SK-N-SH (cell line): ENCODE data around the gene ATP6V0B.

ENCODE experiments used
- CTCF ChIP-seq: fragments of 200-600 bp; sonication (generic); IDR thresholded peaks from 2 replicates; pipeline ENCODE4 v1.6.1; 2017; ENCODE audit warnings: antibody characterized with exemption, mild to moderate bottlenecking, moderate library complexity
- EP300 ChIP-seq, 2 experiments: IDR thresholded peaks; 2 replicates each; pipeline versions ENCODE4 v1.4.0 to v1.6.1; 2012; ENCODE audit warnings: borderline replicate concordance in 1 of 2, low read depth in 1 of 2, low read length in 1 of 2
- EZH2phosphoT487 ChIP-seq: fragments of 200-600 bp; sonication (generic); IDR thresholded peaks from 2 replicates; pipeline ENCODE4 v1.6.1; 2017; ENCODE audit warnings: low read depth, mixed run types, mild to moderate bottlenecking, antibody characterized with exemption, moderate library complexity, borderline replicate concordance
- FOSL2 ChIP-seq: IDR thresholded peaks from 2 replicates; pipeline ENCODE4 v1.4.0; 2012; ENCODE audit warnings: low read depth, mild to moderate bottlenecking, moderate library complexity, borderline replicate concordance
- FOXJ3 ChIP-seq: sonication (generic); formaldehyde crosslinking; IDR thresholded peaks from 2 replicates; pipeline ENCODE4 v1.5.1; 2020; ENCODE audit warnings: mild to moderate bottlenecking, missing genetic modification reagents
- FOXM1 ChIP-seq: IDR thresholded peaks from 2 replicates; pipeline ENCODE4 v1.4.0; 2012; ENCODE audit warnings: low read depth, mild to moderate bottlenecking
- JUND ChIP-seq: IDR thresholded peaks from 2 replicates; pipeline ENCODE4 v1.4.0; 2012
- MAX ChIP-seq: IDR thresholded peaks from 2 replicates; pipeline ENCODE4 v1.4.0; 2012; ENCODE audit warnings: low read depth
- POLR2AphosphoS5 ChIP-seq: IDR thresholded peaks from 2 replicates; pipeline ENCODE4 v1.6.1; 2012; ENCODE audit warnings: low read depth, low read length
- TAF1 ChIP-seq: IDR thresholded peaks from 2 replicates; pipeline ENCODE4 v1.6.1; 2012; ENCODE audit warnings: low read depth, mild to moderate bottlenecking, low read length, moderate library complexity, borderline replicate concordance
- USF2 ChIP-seq: fragments of 150-350 bp; IDR thresholded peaks from 2 replicates; pipeline ENCODE4 v1.6.1; 2017; ENCODE audit warnings: antibody characterized with exemption, low read length, low read depth, borderline replicate concordance
- YY1 ChIP-seq: IDR thresholded peaks from 2 replicates; pipeline ENCODE4 v1.4.0; 2012; ENCODE audit warnings: low read depth, mild to moderate bottlenecking
- TF ChIP-seq, protein P1 (sequence below): IDR thresholded peaks from 2 replicates; pipeline ENCODE4; 2012
- TF ChIP-seq, protein P2 (sequence below): IDR thresholded peaks from 2 replicates; pipeline ENCODE4 v1.4.0; 2012; ENCODE audit warnings: low read depth, borderline replicate concordance

DNA sequence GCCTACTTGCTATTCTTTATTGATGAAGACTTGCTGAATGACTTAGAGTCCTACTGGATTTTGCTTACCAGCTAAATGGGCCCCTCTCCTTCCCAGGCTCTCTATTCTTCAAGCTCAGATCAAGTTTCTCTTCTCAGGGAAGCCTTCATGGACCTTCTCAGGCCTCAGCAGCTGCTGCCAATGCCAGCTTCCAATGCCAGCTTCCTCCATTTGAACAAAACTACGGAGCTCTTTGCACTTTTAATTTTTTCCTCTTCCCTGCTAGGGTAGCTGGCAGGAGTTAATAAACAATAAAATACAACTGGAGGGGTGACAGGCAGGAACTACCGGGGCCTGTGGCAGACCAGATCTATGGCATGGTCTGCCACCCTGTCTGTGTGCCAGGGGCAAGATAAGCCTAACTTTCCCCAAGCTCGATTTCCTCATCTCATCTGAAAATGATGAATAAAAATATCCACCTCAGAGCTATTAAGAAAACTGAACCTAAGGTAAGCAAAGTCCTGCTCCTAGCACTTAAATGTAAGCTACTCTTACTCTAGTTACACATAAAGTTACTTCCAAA is 29.0 kb upstream of the ATP6V0B start:
- no peak for TF ChIP-seq CTCF
- TF ChIP-seq TAF1: no peak
- TF ChIP-seq, protein P1, sequence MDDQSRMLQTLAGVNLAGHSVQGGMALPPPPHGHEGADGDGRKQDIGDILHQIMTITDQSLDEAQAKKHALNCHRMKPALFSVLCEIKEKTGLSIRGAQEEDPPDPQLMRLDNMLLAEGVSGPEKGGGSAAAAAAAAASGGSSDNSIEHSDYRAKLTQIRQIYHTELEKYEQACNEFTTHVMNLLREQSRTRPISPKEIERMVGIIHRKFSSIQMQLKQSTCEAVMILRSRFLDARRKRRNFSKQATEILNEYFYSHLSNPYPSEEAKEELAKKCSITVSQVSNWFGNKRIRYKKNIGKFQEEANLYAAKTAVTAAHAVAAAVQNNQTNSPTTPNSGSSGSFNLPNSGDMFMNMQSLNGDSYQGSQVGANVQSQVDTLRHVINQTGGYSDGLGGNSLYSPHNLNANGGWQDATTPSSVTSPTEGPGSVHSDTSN: no peak
- TF ChIP-seq YY1: 0 out of 2 replicates have a peak, but pooled peaks have one; percentile 8
- no peak for TF ChIP-seq FOXM1
- TF ChIP-seq USF2: no peak
- no peak for TF ChIP-seq EP300 (IDR thresholded peaks at IDR 0.05; ENCODE audit: borderline replicate concordance in 1 of 2, low read depth in 1 of 2, low read length in 1 of 2)
- TF ChIP-seq, protein P2, sequence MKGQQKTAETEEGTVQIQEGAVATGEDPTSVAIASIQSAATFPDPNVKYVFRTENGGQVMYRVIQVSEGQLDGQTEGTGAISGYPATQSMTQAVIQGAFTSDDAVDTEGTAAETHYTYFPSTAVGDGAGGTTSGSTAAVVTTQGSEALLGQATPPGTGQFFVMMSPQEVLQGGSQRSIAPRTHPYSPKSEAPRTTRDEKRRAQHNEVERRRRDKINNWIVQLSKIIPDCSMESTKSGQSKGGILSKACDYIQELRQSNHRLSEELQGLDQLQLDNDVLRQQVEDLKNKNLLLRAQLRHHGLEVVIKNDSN: no peak
- TF ChIP-seq MAX: no peak
- no peak for TF ChIP-seq EZH2phosphoT487
- no peak for TF ChIP-seq JUND
- no peak for TF ChIP-seq FOXJ3 (CRISPR knock-in tag)
- no peak for TF ChIP-seq FOSL2
- TF ChIP-seq POLR2AphosphoS5: no peak
